CD4-positive, alpha-beta T cell treated with Interleukin-12 subunit alpha and Interleukin-12 subunit beta, for 1 hour (primary cell): ENCODE measurements around the gene VSIR.
A peak's percentile ranks its signal among the peaks of the same experiment; 100 is the strongest.

Experiments
- DNase-seq: peaks from one replicate; pipeline ENCODE4 v3.0.0-alpha.2; 2020

Gene VSIR

GRCh38 chr10:71773221-71773971 lies at the start of gene VSIR:
Gene VSIR (minus strand): TSS chr10:71773520. CDS start chr10:71773439, 81 bp downstream.
- peak; percentile 95 for DNase-seq

GRCh38 chr10:71821909-71822763 lies 48.8 kb upstream of the VSIR start:
- no peak for DNase-seq

- DNase-seq, result no peak
Observed at GRCh38 chr10:71820966-71821365, 47.6 kb upstream of the VSIR start.

GRCh38 chr10:71819985-71820384 lies 46.7 kb upstream of the VSIR start:
- DNase-seq, result no peak

- no peak for DNase-seq
Observed at GRCh38 chr10:71819441-71819861, 46.1 kb upstream of the VSIR start.

GRCh38 chr10:71818674-71819260 lies 45.4 kb upstream of the VSIR start:
- DNase-seq, result no peak

- DNase-seq, result no peak
Observed at GRCh38 chr10:71817831-71818655, 44.7 kb upstream of the VSIR start.

GRCh38 chr10:71816936-71817618 lies 43.8 kb upstream of the VSIR start:
- DNase-seq, result no peak

- no peak for DNase-seq
Observed at GRCh38 chr10:71816421-71816851, 43.1 kb upstream of the VSIR start.

- DNase-seq, result no peak
Observed at GRCh38 chr10:71815515-71816130, 42.3 kb upstream of the VSIR start.

GRCh38 chr10:71814922-71815411 lies 41.6 kb upstream of the VSIR start:
- DNase-seq, result no peak

GRCh38 chr10:71812913-71813590 lies 39.7 kb upstream of the VSIR start:
- no peak for DNase-seq

- peak; percentile 80 for DNase-seq
Observed at GRCh38 chr10:71812016-71812912, 38.9 kb upstream of the VSIR start.

- DNase-seq, result no peak
Observed at GRCh38 chr10:71811351-71811750, 38.0 kb upstream of the VSIR start.

GRCh38 chr10:71810048-71810750 lies 36.9 kb upstream of the VSIR start:
- no peak for DNase-seq

GRCh38 chr10:71809628-71810027 lies 36.3 kb upstream of the VSIR start:
- DNase-seq, result no peak

- DNase-seq, result no peak
Observed at GRCh38 chr10:71807557-71808510, 34.5 kb upstream of the VSIR start.
